ENCODE results near the gene ELF5.

- TF ChIP-seq CTCF (IDR thresholded peaks at IDR 0.05; ENCODE audit: borderline replicate concordance, extremely low read depth, low read length, poor library complexity, severe bottlenecking) (no peak), EZH2 (IDR thresholded peaks at IDR 0.05; ENCODE audit: borderline replicate concordance, low read depth, low read length, severe bottlenecking) (no peak)
Observed at GRCh38 chr11:34508524-34508923, 5.1 kb downstream of the ELF5 start.
